GM23338 (cell line): ENCODE data around the gene STAT4. TPM values are rescaled to one million over a fixed set of nuclear protein-coding genes. Genes with fewer than 3 reads are reported as not detected.

Experiments used
- ATAC-seq: fragments of 200-7000 bp; cut with Tn5 transposase; 3 replicates; pipeline ENCODE4 v1.9.1; 2020
- DNase-seq: peaks from one replicate; pipeline ENCODE4 v3.0.0-alpha.2; 2015; ENCODE audit warnings: low spot score
- H2AFZ ChIP-seq: fragments of 200-600 bp; sonication (generic); 2 replicates; pipeline ENCODE4 v1.8.0; 2016; ENCODE audit warnings: antibody characterized with exemption, mild to moderate bottlenecking, moderate library complexity
- H3F3A ChIP-seq: fragments of 200-600 bp; sonication (generic); replicated peaks from 2 replicates; pipeline ENCODE4 v1.8.0; 2017; ENCODE audit warnings: antibody characterized with exemption, mixed run types, low read depth
- H3K27ac ChIP-seq: fragments of 200-600 bp; sonication (generic); 2 replicates; pipeline ENCODE4 v1.6.1; 2016; ENCODE audit warnings: low read depth
- H3K27me3 ChIP-seq: fragments of 200-600 bp; sonication (generic); 2 replicates; pipeline ENCODE4 v1.8.0; 2016; ENCODE audit warnings: mild to moderate bottlenecking, mixed run types, moderate library complexity; ENCODE audit not compliant: insufficient read depth
- H3K36me3 ChIP-seq: fragments of 200-600 bp; sonication (generic); 2 replicates; pipeline ENCODE4 v1.8.0; 2016; ENCODE audit warnings: mild to moderate bottlenecking; ENCODE audit not compliant: insufficient read depth
- H3K4me1 ChIP-seq: fragments of 200-600 bp; sonication (generic); 2 replicates; pipeline ENCODE4 v1.8.0; 2016; ENCODE audit warnings: mild to moderate bottlenecking, moderate library complexity; ENCODE audit not compliant: insufficient read depth
- H3K4me2 ChIP-seq: fragments of 200-600 bp; sonication (generic); 2 replicates; pipeline ENCODE4 v1.7.1; 2017; ENCODE audit warnings: mixed run types
- H3K4me3 ChIP-seq: fragments of 200-600 bp; sonication (generic); 2 replicates; pipeline ENCODE4 v1.6.1; 2016; ENCODE audit warnings: mixed run types
- H3K79me2 ChIP-seq: fragments of 200-600 bp; sonication (generic); replicated peaks from 2 replicates; pipeline ENCODE4 v1.8.0; 2017; ENCODE audit warnings: mild to moderate bottlenecking; ENCODE audit not compliant: insufficient read depth
- H3K9me2 ChIP-seq: fragments of 200-600 bp; sonication (generic); 2 replicates; pipeline ENCODE4 v1.8.0; 2017; ENCODE audit not compliant: insufficient read depth
- H4K20me1 ChIP-seq: fragments of 200-600 bp; sonication (generic); replicated peaks from 2 replicates; pipeline ENCODE4 v1.8.0; 2017; ENCODE audit warnings: mild to moderate bottlenecking; ENCODE audit not compliant: insufficient read depth
- H3K27ac Mint-ChIP-seq: 2 replicates; pipeline ENCODE4 v1.8.0; 2020; ENCODE audit warnings: inconsistent platforms, mild to moderate bottlenecking, moderate library complexity, mixed read lengths
- H3K27me3 Mint-ChIP-seq: 3 replicates; pipeline ENCODE4 v1.8.0; 2022; ENCODE audit warnings: low read depth, mild to moderate bottlenecking, moderate library complexity, mixed read lengths, inconsistent platforms; ENCODE audit not compliant: insufficient read depth, poor library complexity
- H3K36me3 Mint-ChIP-seq: 3 replicates; pipeline ENCODE4 v1.8.0; 2021; ENCODE audit warnings: low read depth, mild to moderate bottlenecking, inconsistent platforms, moderate library complexity, mixed read lengths
- H3K4me1 Mint-ChIP-seq: 3 replicates; pipeline ENCODE4 v1.8.0; 2020; ENCODE audit warnings: mild to moderate bottlenecking, inconsistent platforms, mixed read lengths
- H3K4me3 Mint-ChIP-seq: 3 replicates; pipeline ENCODE4 v1.8.0; 2021; ENCODE audit warnings: moderate library complexity, mild to moderate bottlenecking, inconsistent platforms, mixed read lengths
- H3K9me3 Mint-ChIP-seq: 3 replicates; pipeline ENCODE4 v1.8.0; 2020; ENCODE audit warnings: moderate library complexity, mild to moderate bottlenecking, inconsistent platforms, mixed read lengths
- EZH2phosphoT487 ChIP-seq: fragments of 200-600 bp; sonication (generic); IDR thresholded peaks from one replicate; pipeline ENCODE4 v1.8.1; 2018; ENCODE audit warnings: antibody characterized with exemption; ENCODE audit not compliant: unreplicated experiment
- JUNB ChIP-seq: IDR thresholded peaks from one replicate; pipeline ENCODE4 v1.6.1; 2016; ENCODE audit warnings: antibody characterized with exemption; ENCODE audit not compliant: unreplicated experiment
- ZNF114 ChIP-seq: fragments of 250-450 bp; sonication (Bioruptor Pico); IDR thresholded peaks from 2 replicates; pipeline ENCODE4 v1.5.0; 2020; ENCODE audit warnings: mild to moderate bottlenecking, moderate library complexity
- polyA plus RNA-seq: library from polyadenylated mRNA; unstranded; fragments of >200 nt; fragmentation: Nextera tagmentation; extraction: Ambion mirVana; gene quantifications from 2 replicates; pipeline ENCODE4 v1.2.1, GENCODE V29; 2016
- total RNA-seq: library from RNA; depleted of rRNA; stranded (reverse); fragments of >200 nt; shearing (Covaris generic); gene quantifications from 2 replicates; pipeline ENCODE4 v1.2.3, GENCODE V29; 2014
- TF ChIP-seq, protein P1 (sequence below): IDR thresholded peaks from one replicate; pipeline ENCODE4 v1.6.1; 2018; ENCODE audit warnings: antibody characterized with exemption; ENCODE audit not compliant: unreplicated experiment
- TF ChIP-seq, protein P2 (sequence below), 2 experiments: fragments of 200-600 bp in 1 of 2; sonication (generic) in 1 of 2; conservative IDR thresholded peaks; 2 replicates each; pipeline versions ENCODE4 v1.5.1 to v1.6.1; 2016 to 2017; ENCODE audit warnings: antibody characterized with exemption in 2 of 2, low read depth in 2 of 2, mild to moderate bottlenecking in 2 of 2, moderate library complexity in 1 of 2

Gene STAT4
- total and polyA plus RNA-seq, 2 experiments from 2014 or later, result 0.52 to 0.86 TPM

DNA sequence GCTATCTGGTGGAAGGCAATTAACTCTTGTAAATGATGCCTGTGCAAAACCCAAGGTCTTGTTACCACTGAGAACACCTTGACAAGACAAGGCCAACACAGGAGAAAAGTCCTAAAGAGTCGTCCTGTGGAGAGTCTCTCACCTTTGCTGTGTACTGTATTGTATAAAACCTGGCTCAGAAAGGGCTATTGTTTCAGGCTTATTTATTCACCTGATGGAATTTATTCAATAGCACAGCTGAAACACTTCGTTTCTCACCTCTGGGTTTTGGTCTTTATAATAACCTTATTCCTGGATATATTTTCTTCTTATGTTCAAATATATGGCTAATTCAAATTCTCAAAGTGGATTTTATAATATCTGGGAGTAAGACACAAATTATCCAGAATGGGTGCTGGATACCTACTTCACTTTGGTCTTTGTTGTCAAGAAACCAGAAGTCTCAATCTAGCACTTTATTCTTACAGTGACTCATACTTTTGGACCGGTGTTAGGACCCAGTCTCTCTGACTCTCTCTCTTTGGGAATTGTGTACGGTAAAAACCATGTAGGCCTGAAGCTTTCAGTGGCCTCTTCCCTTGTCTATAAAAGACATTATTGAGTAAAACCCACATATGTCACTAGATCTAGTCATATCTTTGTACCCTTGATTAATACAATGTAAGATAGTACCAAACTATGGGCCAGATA lies 16.1 kb upstream of the STAT4 start (continued):
- TF ChIP-seq EZH2phosphoT487 (no peak), JUNB (no peak)
- TF ChIP-seq, protein P1, sequence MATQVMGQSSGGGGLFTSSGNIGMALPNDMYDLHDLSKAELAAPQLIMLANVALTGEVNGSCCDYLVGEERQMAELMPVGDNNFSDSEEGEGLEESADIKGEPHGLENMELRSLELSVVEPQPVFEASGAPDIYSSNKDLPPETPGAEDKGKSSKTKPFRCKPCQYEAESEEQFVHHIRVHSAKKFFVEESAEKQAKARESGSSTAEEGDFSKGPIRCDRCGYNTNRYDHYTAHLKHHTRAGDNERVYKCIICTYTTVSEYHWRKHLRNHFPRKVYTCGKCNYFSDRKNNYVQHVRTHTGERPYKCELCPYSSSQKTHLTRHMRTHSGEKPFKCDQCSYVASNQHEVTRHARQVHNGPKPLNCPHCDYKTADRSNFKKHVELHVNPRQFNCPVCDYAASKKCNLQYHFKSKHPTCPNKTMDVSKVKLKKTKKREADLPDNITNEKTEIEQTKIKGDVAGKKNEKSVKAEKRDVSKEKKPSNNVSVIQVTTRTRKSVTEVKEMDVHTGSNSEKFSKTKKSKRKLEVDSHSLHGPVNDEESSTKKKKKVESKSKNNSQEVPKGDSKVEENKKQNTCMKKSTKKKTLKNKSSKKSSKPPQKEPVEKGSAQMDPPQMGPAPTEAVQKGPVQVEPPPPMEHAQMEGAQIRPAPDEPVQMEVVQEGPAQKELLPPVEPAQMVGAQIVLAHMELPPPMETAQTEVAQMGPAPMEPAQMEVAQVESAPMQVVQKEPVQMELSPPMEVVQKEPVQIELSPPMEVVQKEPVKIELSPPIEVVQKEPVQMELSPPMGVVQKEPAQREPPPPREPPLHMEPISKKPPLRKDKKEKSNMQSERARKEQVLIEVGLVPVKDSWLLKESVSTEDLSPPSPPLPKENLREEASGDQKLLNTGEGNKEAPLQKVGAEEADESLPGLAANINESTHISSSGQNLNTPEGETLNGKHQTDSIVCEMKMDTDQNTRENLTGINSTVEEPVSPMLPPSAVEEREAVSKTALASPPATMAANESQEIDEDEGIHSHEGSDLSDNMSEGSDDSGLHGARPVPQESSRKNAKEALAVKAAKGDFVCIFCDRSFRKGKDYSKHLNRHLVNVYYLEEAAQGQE, result no peak

DNA sequence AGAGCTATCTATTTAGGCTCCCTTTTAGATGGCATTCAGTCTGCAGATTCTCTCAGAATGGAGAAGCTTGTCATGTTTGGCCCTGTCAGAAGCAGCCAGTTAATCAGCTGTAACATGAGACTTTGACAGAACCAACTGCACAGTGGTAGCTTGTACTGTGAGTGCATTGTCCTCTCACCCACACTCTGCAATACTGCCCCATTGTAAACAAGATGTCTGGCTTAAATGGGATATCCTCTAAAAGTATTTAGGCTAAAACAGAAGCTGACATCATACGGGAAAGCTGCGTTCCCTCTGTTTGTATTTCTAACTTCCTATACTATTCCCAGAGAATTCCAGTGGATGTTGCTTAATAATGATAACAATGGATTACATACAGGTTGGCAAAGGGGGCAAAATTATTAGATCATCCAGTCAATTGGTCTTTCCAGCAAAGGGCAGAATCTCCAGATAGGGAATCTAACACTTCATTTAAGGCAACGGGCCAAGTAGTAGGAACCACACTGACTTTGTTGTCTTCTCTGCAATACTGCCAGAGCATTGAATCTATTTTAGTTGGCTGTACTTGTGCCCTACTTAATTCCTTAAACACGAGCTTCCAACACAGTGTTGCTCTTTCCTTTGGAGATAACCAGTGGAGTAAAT lies 15.4 kb upstream of the STAT4 start:
- no peak overlapping the region for H3K4me3 Mint-ChIP-seq
- no peaks in the 10 kb centered on the region for H3K36me3 Mint-ChIP-seq
- Histone ChIP-seq H3K4me2 (no peak overlapping the region), H3K36me3 (no peaks in the 10 kb centered on the region), H4K20me1 (no peaks in the 10 kb centered on the region), H3K4me3 (no peak overlapping the region), H3K27ac (no peak overlapping the region), H3F3A (no peaks in the 10 kb centered on the region), H2AFZ (no peak overlapping the region), H3K4me1 (no peaks in the 10 kb centered on the region), H3K9me2 (no peaks in the 10 kb centered on the region), H3K27me3 (no peaks in the 10 kb centered on the region), H3K79me2 (no peaks in the 10 kb centered on the region)
- H3K4me1 Mint-ChIP-seq, result peaks cover 4% of the 10 kb centered on the region; the same call in 2 of the 3 replicates
- TF ChIP-seq ZNF114 (CRISPR knock-in tag), result no peak
- no peak overlapping the region for H3K27ac Mint-ChIP-seq
- H3K27me3 Mint-ChIP-seq, result no peaks in the 10 kb centered on the region
- no peaks in the 10 kb centered on the region for H3K9me3 Mint-ChIP-seq
- DNase-seq, result no peak
- ATAC-seq, result no peak; the same call in 2 of the 3 replicates

DNA sequence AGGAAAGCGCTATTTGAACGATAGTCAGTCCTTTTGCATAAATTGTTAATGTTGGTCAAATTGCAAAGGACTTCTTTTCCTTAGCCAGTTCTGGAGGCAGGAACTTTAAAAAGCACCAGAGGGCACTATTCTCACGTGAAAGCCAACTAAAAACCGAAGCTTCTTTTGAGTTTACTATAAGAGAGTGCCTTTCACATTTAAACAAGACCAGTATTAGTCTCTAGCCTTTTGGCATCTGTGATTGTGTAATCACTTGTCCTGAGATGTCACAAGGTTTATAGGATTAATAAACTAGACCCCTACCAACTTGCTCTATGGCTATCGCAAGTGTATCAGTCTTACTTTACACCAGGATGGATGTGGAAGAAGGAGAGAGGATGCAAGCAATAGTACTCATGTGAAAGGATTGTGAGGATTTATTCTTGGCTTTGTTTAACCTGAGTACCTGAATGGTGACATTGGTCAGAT lies 14.4 kb upstream of the STAT4 start:
- peak; percentile 87 for ATAC-seq
- Histone ChIP-seq H2AFZ (peak overlapping the region; percentile 52; the same call in 1 of the 2 replicates), H3K27ac (no peak overlapping the region), H3F3A (no peaks in the 10 kb centered on the region), H3K4me2 (no peak overlapping the region), H3K4me3 (no peak overlapping the region), H4K20me1 (no peaks in the 10 kb centered on the region), H3K79me2 (no peaks in the 10 kb centered on the region), H3K9me2 (no peaks in the 10 kb centered on the region), H3K27me3 (no peaks in the 10 kb centered on the region), H3K36me3 (no peaks in the 10 kb centered on the region), H3K4me1 (no peaks in the 10 kb centered on the region)
- Mint-ChIP-seq H3K27me3 (no peaks in the 10 kb centered on the region), H3K36me3 (no peaks in the 10 kb centered on the region), H3K4me1 (peaks cover 4% of the 10 kb centered on the region; the same call in 2 of the 3 replicates), H3K9me3 (no peaks in the 10 kb centered on the region), H3K4me3 (no peak overlapping the region), H3K27ac (no peak overlapping the region)
- TF ChIP-seq EZH2phosphoT487, result no peak
- TF ChIP-seq, protein P2, sequence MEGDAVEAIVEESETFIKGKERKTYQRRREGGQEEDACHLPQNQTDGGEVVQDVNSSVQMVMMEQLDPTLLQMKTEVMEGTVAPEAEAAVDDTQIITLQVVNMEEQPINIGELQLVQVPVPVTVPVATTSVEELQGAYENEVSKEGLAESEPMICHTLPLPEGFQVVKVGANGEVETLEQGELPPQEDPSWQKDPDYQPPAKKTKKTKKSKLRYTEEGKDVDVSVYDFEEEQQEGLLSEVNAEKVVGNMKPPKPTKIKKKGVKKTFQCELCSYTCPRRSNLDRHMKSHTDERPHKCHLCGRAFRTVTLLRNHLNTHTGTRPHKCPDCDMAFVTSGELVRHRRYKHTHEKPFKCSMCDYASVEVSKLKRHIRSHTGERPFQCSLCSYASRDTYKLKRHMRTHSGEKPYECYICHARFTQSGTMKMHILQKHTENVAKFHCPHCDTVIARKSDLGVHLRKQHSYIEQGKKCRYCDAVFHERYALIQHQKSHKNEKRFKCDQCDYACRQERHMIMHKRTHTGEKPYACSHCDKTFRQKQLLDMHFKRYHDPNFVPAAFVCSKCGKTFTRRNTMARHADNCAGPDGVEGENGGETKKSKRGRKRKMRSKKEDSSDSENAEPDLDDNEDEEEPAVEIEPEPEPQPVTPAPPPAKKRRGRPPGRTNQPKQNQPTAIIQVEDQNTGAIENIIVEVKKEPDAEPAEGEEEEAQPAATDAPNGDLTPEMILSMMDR (conservative IDR thresholded peaks at IDR 0.05; ENCODE audit: low read depth in 2 of 2), result peak; percentile 72 to 85
- peak; percentile 78 for DNase-seq
